ENCODE measurements around the gene TEX2. TPM values are rescaled to one million over a fixed set of nuclear protein-coding genes. Genes with fewer than 3 reads are reported as not detected.

TEX2 gene
- total RNA-seq, 2 experiments from 2014 or later: 12.0 to 12.8 TPM

DNA sequence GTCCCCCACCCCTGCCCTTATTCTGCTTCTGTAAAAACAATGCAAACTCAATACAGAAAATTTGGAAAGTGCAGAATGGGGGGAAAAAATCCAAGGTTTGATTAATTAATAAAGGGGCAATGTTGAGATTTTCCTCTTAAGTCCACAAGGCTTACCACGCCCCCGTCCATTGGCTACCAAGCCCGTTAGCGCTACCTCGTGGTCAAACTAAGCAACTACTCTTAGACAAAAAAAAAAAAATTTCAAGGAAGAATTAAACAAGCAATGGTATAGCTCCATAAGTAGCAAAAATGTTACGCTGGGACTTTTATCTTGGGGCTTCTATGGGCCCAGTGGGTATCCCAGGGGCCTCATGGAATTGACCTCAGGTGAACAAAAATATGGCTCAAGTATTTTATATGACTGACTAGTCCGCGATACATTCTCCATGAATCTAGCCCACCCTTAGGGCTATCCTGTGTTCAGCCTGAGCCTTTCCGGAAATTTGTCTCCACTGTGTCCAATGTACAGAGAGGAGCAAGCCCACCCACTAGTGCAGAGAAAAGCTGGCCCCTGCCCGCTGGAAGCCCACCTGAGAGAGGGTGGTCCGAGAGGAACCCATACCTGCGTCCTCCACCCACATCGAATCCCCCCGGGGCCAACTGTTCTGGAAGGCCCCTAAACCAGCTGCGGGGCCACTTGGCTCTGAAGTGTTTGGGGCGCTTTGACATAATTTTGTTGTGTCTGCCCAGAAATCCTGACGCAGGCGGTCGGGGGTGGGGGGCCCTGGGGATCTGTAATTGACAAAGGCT is 19.1 kb upstream of the TEX2 start:
- H3K27ac Mint-ChIP-seq: no peak overlapping the region
- ATAC-seq (ENCODE audit: low read depth) (no peak), DNase-seq (no peak)
- H3K4me3 Mint-ChIP-seq: no peak overlapping the region
- no peaks in the 10 kb centered on the region for H3K9me3 Mint-ChIP-seq
- POLR2A ChIA-PET: interaction anchor here (1.0 kb wide), 1 partner anchor 136 kb away, joined by 7 read pairs; no protein-coding TSS in a partner anchor
- no peaks in the 10 kb centered on the region for H3K36me3 Mint-ChIP-seq
- H3K27me3 Mint-ChIP-seq: no peaks in the 10 kb centered on the region
- H3K4me1 Mint-ChIP-seq: peaks cover 4% of the 10 kb centered on the region

DNA sequence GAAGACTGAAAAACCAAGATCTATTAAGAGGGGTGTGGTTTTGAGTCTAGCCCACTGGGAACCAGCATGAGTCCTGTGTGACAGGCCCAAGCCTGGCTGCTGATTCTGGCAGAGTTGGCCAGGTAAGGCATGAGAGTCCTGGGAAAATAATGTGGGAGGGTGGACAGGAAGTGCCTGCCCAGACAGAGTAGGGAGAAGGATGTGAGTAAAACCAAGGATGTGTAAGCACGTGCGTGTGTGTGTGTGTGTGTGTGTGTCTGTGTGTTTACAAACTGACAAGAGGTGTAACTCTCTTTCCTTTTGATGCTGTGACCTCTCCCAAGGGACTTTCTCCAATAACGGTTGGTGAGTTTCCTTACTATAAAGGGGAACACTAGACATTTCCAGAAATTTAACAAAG is 15.6 kb upstream of the TEX2 start:
- Mint-ChIP-seq H3K4me3 (no peak overlapping the region), H3K4me1 (peaks cover 6% of the 10 kb centered on the region), H3K27ac (no peak overlapping the region), H3K9me3 (no peaks in the 10 kb centered on the region), H3K36me3 (no peaks in the 10 kb centered on the region), H3K27me3 (no peaks in the 10 kb centered on the region)
- DNase-seq (no peak), ATAC-seq (ENCODE audit: low read depth) (no peak)
- POLR2A ChIA-PET: interaction anchor here (1.4 kb wide), 1 partner anchor 133 kb away, joined by 4 read pairs; no protein-coding TSS in a partner anchor

GRCh38 chr17:64277831-64278562 is 14.9 kb upstream of the TEX2 start:
- Mint-ChIP-seq H3K4me1 (peaks cover 9% of the 10 kb centered on the region), H3K36me3 (no peaks in the 10 kb centered on the region), H3K9me3 (no peaks in the 10 kb centered on the region), H3K27ac (no peak overlapping the region), H3K4me3 (no peak overlapping the region), H3K27me3 (no peaks in the 10 kb centered on the region)
- no peak for DNase-seq
- POLR2A ChIA-PET: interaction anchor here (1.4 kb wide), 1 partner anchor 133 kb away, joined by 4 read pairs; no protein-coding TSS in a partner anchor
- ATAC-seq (ENCODE audit: low read depth): no peak

DNA sequence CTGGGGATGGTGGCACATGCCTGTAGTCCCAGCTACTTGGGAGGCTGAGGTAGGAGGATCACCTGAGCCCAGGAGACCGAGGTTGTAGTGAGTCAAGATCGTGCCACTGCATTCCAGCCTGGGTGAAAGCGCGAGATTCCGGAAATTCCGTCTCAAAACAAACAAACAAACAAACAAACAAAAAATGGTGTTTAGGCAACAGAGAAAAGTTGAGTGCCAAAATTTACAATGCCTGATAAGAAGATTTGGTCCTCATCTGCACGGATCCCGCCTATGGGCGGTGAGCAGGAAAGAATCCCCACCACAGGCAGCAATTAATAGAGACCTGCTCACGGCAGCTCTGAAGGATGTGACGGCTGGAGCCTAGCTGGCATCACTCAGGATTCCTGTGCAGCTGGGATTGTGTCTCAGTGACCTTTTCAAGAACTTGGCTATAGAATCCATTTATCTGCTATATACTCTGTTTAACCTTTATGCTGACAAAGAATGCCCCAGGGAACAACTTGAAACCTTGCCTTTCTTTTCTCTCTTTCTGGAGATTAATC is 14.0 kb upstream of the TEX2 start:
- Mint-ChIP-seq H3K4me3 (no peak overlapping the region), H3K36me3 (no peaks in the 10 kb centered on the region), H3K27me3 (no peaks in the 10 kb centered on the region), H3K4me1 (peaks cover 11% of the 10 kb centered on the region), H3K27ac (no peak overlapping the region), H3K9me3 (no peaks in the 10 kb centered on the region)
- DNase-seq (no peak), ATAC-seq (ENCODE audit: low read depth) (no peak)
- POLR2A ChIA-PET: interaction anchor here (1.4 kb wide), 1 partner anchor 132 kb away, joined by 4 read pairs; no protein-coding TSS in a partner anchor

DNA sequence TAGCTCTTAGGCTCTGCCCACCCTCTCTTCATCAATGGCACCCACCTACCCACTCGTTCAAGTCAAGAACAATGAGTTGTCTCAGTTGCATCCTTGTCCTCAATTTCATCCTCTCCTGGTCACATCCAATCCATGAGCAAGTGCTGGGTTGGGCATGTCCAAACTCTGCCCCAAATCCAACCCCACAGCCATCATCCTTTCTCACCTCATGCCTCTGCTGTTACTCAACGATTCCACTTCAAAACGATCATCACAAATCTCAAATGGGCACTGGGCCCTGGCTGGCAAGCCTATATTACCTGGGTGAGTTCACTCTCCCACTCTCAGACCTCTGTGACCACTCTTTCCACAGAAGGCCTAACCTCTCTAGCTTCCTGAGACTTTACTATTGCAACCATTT is 12.0 kb upstream of the TEX2 start:
- H3K4me1 Mint-ChIP-seq: peaks cover 20% of the 10 kb centered on the region
- H3K36me3 Mint-ChIP-seq: peaks cover 5% of the 10 kb centered on the region
- H3K27ac Mint-ChIP-seq: no peak overlapping the region
- H3K9me3 Mint-ChIP-seq: peaks cover 7% of the 10 kb centered on the region
- POLR2A ChIA-PET: no interaction called here
- ATAC-seq (ENCODE audit: low read depth): no peak
- no peaks in the 10 kb centered on the region for H3K27me3 Mint-ChIP-seq
- H3K4me3 Mint-ChIP-seq: no peak overlapping the region
- no peak for DNase-seq

DNA sequence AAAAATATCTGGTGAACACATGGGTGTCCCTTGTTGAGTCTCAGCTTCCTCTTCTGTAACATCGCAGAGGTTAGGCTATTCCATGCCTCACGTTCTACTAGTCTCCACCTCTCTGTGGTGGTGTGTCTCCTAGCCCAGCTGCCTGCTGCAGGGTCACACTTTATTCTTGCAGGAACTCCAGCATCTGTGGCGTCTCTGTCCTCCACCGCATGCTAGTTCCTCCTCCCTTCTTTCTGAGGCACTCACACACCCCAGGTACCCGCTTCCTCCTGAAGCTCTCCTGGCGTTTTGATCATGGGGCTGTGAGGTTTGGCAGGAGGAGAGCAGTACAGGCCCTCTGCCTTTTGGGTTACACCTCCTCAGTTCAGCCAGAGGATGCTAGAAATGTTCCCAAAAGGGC is 9.9 kb upstream of the TEX2 start:
- no peak for DNase-seq
- no peak overlapping the region for H3K4me3 Mint-ChIP-seq
- peaks cover 16% of the 10 kb centered on the region for H3K4me1 Mint-ChIP-seq
- H3K36me3 Mint-ChIP-seq: peaks cover 5% of the 10 kb centered on the region
- no peak for ATAC-seq (ENCODE audit: low read depth)
- H3K27me3 Mint-ChIP-seq: peaks cover 3% of the 10 kb centered on the region
- H3K9me3 Mint-ChIP-seq: peaks cover 7% of the 10 kb centered on the region
- no peak overlapping the region for H3K27ac Mint-ChIP-seq
- POLR2A ChIA-PET: interaction anchor here (0.8 to 1.1 kb wide), 2 partner anchors 127 to 232 kb away, joined by 3 to 4 read pairs; no protein-coding TSS in a partner anchor

- Mint-ChIP-seq H3K27ac (peak overlapping the region; percentile 81), H3K9me3 (peaks cover 7% of the 10 kb centered on the region), H3K36me3 (peaks cover 5% of the 10 kb centered on the region), H3K27me3 (peaks cover 9% of the 10 kb centered on the region), H3K4me3 (peak overlapping the region; percentile 46), H3K4me1 (peaks cover 16% of the 10 kb centered on the region)
- DNase-seq: no peak
- ATAC-seq (ENCODE audit: low read depth): peak; percentile 51
- POLR2A ChIA-PET: interaction anchor here (0.6 kb wide), 1 partner anchor 115 kb away, joined by 3 read pairs; no protein-coding TSS in a partner anchor
Observed at GRCh38 chr17:64270885-64271284, 7.8 kb upstream of the TEX2 start.

GRCh38 chr17:64269687-64270649 is 6.9 kb upstream of the TEX2 start:
- peaks cover 7% of the 10 kb centered on the region for H3K9me3 Mint-ChIP-seq
- POLR2A ChIA-PET: interaction anchor here (0.5 to 0.6 kb wide), 2 partner anchors 78 to 116 kb away, joined by 3 to 4 read pairs; no protein-coding TSS in a partner anchor
- peak overlapping the region; percentile 81 for H3K27ac Mint-ChIP-seq
- no peak for ATAC-seq (ENCODE audit: low read depth)
- DNase-seq: no peak
- H3K36me3 Mint-ChIP-seq: peaks cover 5% of the 10 kb centered on the region
- peaks cover 15% of the 10 kb centered on the region for H3K4me1 Mint-ChIP-seq
- H3K4me3 Mint-ChIP-seq: peak overlapping the region; percentile 46
- peaks cover 9% of the 10 kb centered on the region for H3K27me3 Mint-ChIP-seq

DNA sequence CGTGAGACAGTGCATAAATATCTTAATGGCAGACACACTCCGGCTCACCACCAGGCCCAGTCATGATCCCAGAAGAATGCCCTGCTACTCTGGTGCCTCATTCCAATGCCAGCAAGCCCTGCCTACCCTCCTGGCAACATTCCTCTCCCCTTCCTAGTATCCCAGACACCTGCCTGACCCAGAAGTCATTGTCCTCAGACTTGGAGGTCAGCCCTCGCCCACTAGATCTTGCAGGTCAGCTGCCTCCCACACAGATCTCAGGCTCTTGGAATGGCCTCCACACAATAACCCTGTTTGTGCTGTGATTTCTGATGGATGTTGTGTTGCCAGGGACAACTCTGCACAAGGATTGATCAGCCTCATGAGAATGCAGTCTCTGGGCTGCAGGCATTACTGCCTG is 1.8 kb upstream of the TEX2 start:
- H3K36me3 Mint-ChIP-seq: no peaks in the 10 kb centered on the region
- POLR2A ChIA-PET: interaction anchor here (0.7 kb wide), 1 partner anchor 240 kb away, joined by 5 read pairs; no protein-coding TSS in a partner anchor
- H3K4me1 Mint-ChIP-seq: peaks cover 27% of the 10 kb centered on the region
- no peak overlapping the region for H3K27ac Mint-ChIP-seq
- ATAC-seq (ENCODE audit: low read depth) (no peak), DNase-seq (no peak)
- peaks cover 9% of the 10 kb centered on the region for H3K27me3 Mint-ChIP-seq
- no peak overlapping the region for H3K4me3 Mint-ChIP-seq
- H3K9me3 Mint-ChIP-seq: no peaks in the 10 kb centered on the region

DNA sequence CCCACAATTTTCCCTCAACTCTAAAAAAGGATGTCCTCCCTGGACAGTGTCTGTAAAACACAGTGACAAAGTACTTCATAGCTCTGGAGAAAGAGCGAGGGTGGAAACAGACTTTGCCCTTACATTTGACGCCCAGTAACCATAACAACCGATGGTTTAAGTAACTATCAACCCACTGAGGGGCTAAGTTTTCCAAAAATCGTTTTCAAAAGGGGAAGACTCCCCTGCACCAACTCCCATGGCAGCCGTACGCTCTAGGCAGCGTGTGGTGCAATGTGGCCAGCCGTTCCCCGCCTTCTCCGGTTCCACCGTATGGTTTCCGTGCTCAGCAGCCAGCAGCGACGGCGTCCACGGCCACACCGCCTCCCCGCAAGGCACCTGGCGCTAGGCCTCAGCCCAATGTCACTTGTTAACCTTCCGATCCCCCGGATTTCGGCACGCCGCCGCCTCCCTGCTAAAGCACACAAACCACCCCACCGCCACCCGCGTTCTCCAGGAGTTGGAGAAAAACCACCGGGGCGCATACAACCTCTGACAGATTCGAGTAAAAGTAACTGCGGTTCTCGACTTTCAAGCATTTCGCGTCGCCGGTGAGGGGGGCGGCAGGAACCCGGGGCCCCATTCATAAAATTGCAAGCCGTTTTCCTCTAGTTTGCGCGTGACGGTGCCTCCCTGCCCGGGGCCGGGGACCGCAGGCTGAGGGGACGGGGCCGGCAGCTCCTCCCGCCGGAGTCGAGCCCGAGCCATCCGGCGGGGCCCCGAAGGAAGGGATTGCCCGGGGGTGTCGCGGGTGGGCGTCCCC is 661 bp downstream of the TEX2 start:
- POLR2A ChIA-PET: interaction anchor here (0.6 to 3.1 kb wide), 7 partner anchors 47 to 301 kb away, joined by 3 to 35 read pairs (median 3); partner anchors contain the start of genes CEP95, DDX5 and ERN1
- Mint-ChIP-seq H3K36me3 (peaks cover 1% of the 10 kb centered on the region), H3K4me1 (peaks cover 30% of the 10 kb centered on the region)

GRCh38 chr17:64261417-64262145 is 1.5 kb downstream of the TEX2 start:
- ATAC-seq (ENCODE audit: low read depth) (no peak), DNase-seq (no peak)
- Mint-ChIP-seq H3K9me3 (no peaks in the 10 kb centered on the region), H3K4me1 (peaks cover 30% of the 10 kb centered on the region), H3K27me3 (peaks cover 2% of the 10 kb centered on the region), H3K27ac (peak overlapping the region; percentile 90), H3K36me3 (peaks cover 1% of the 10 kb centered on the region), H3K4me3 (peak overlapping the region; percentile 96)
- POLR2A ChIA-PET: interaction anchor here (1.2 to 3.1 kb wide), 3 partner anchors 116 to 244 kb away, joined by 3 to 35 read pairs (median 7); partner anchors contain the start of genes CEP95, DDX5 and ERN1

More for the DNA sequence above, 661 bp downstream of the TEX2 start:
- Mint-ChIP-seq H3K9me3 (no peaks in the 10 kb centered on the region), H3K27me3 (peaks cover 4% of the 10 kb centered on the region), H3K27ac (peak overlapping the region; percentile 90), H3K4me3 (peak overlapping the region; percentile 96)
- DNase-seq (peak; percentile 74), ATAC-seq (ENCODE audit: low read depth) (peak; percentile 39)

Data from activated naive CD8-positive, alpha-beta T cell treated with anti-CD3 and anti-CD28 coated beads, Interleukin-2, amount 10 ng/mL, durations not matched to agents 7 days and 5 days (primary cell).